GM21515 (cell line): ENCODE data around the gene PPME1.
"Not testable (repeated sequence)": the region's sequence is repeated elsewhere in the genome, so short reads cannot be mapped to it uniquely, and the experiment has no call there.

Source experiments
- ATAC-seq: cut with Tn5 transposase; IDR thresholded peaks from one replicate; pipeline ENCODE4 v1.9.1; 2021; ENCODE audit not compliant: unreplicated experiment

PPME1 gene

GRCh38 chr11:74170694-74171629 is at the start of gene PPME1, which contains the start of gene C2CD3:
PPME1 (plus strand) TSS chr11:74171289; CDS start chr11:74171422, 133 bp downstream.
C2CD3 (minus strand) TSS chr11:74171002; CDS start chr11:74170792, 210 bp downstream.
- ATAC-seq: peak; percentile 93

DNA sequence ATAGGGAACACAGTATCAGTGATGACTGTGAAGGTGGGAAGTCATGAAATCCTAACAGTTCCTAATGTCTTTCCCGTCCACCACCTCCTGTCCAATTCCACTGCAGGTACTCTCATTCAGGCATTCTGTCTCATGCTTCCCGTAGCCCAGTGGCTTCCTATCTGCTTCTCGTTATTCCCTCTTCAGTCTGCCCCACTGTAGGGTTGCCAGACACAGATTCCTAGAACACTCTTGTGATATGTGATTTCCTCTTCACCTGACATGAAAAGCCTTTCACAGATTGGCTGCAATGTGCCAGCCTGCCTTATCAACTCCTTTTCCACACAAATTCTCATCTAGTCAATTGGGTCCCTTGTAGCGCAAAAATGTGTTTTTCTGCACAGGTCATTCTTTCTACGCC is 49.3 kb upstream of the PPME1 start:
- ATAC-seq: no peak

- ATAC-seq: no peak
Observed at GRCh38 chr11:74123008-74123448, 48.1 kb upstream of the PPME1 start.

DNA sequence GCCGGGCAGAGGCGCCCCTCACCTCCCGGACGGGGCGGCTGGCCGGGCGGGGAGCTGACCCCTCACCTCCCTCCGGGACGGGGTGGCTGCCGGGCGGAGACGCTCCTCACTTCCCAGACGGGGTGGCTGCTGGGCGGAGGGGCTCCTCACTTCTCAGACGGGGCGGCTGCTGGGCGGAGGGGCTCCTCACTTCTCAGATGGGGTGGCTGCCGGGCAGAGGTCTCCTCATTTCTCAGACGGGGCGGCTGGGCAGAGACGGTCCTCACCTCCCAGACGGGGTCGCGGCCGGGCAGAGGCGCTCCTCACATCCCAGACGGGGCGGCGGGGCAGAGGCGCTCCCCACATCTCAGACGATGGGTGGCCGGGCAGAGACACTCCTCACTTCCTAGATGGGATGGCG is 42.0 kb upstream of the PPME1 start:
- not testable (repeated sequence) for ATAC-seq

DNA sequence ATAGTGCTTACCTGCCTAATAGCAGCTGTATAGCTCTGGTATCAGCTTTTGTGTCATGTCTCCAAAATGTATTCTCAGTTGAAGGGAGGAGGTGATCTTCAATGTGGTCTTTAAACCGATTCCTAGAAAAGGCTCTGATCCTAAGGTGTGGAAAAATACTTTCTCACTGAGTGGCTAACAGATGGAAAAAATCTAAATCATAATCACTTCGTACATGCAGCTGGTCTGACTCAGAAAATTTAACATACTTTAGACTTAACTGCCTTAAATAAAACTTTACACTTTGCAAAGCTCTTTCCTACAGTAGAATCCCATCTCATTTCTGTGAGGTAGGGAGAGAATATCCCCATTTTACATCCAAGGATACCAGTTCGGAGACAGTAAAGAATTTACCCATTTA is 38.3 kb upstream of the PPME1 start:
- no peak for ATAC-seq

GRCh38 chr11:74133436-74133835 is 37.7 kb upstream of the PPME1 start:
- ATAC-seq: no peak

- no peak for ATAC-seq
Observed at GRCh38 chr11:74134661-74135060, 36.4 kb upstream of the PPME1 start.

GRCh38 chr11:74135127-74135840 is 35.8 kb upstream of the PPME1 start:
- no peak for ATAC-seq

- ATAC-seq: no peak
Observed at GRCh38 chr11:74138021-74138420, 33.1 kb upstream of the PPME1 start.

DNA sequence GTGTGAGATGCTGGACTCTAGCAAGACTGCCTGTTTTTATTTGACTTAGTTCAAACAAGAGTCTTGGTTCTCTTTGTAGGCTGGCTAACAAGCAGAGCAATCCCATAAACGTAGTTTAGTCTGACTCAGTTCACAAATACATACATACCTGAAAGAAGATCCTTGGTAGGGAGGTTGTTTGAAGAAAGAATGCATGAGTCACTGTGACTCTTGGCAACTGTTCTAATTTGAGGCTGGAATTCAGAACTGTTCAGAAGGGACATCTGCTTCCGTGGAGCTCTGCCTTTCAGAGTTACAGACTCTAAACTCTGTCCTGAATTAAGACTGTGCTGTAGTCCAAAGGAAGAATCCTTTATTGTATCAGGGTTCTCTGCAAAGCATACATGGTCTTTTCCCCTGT is 32.5 kb upstream of the PPME1 start:
- no peak for ATAC-seq

DNA sequence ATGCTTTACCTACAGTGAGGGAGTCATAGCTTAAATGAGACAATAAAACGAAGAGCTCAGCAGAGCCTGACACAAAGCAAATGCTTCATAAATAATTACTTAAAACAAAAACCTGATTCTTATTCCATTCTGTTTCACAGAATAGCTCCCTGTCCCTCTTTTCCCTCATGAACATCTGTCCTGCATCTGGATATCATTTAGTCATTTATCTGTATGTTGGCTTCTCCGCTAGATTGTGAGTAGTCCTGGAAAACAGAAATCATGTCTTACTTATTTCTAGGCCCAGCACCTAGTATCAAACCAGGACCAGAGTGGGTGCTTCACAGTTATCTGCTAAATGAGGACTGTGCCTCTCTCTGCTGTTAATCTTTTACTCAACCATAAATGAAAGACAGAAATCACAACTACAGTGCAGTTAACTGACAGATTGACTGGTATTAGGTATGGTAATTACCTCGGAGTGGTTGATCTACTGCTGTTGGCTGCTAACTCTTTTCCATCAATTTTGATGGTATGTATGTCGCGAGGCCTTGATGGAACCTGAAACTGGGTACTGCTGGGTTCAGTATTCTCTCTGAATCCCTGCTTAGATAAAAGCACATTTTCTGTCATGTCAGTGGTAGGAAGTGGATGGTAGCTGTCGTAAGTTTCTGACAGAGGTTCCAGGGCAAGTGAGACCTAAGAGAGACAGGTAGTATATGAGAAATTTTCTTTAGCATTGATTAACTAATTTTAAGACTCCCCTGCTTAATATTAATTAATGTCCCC is 31.8 kb upstream of the PPME1 start:
- no peak for ATAC-seq

- not testable (repeated sequence) for ATAC-seq
Observed at GRCh38 chr11:74139919-74140431, 31.1 kb upstream of the PPME1 start.

GRCh38 chr11:74141241-74141695 is 29.8 kb upstream of the PPME1 start:
- ATAC-seq: no peak

DNA sequence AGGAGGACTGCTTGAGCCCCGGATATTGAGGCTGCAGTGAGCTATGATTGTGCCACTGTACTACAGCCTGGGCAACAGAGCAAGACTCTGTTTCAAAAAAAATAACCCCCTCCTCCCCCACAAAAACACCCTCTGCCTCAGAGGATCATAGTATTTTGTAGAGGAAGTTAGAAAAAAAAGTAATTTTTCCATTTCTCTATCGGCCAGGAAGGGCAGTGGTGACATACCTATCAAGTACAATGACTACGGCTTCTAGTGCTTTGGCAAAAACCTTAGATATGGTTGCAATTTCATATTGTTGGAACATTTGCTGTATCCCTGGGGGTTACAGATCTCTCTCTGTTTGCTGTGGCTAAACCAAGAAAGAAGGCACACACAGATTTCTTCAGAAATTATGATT is 29.2 kb upstream of the PPME1 start:
- no peak for ATAC-seq

- no peak for ATAC-seq
Observed at GRCh38 chr11:74142624-74143023, 28.5 kb upstream of the PPME1 start.

DNA sequence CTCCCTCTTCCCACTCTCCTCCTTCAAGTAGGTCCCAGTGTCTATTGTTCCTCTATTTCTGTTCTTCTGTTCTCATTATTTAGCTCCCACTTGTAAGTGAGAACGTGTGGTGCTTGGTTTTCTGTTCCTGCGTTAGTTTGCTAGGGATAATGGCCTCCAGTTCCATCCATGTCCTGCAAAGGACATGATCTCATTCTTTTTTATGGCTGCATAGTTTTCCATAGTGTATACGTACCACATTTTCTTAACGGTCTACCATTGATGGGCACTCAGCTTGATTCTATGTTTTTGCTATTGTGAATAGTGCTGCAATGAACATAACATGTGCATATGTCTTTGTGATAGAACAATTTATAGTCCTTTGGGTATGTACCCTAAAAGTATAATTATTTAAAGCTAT is 26.5 kb upstream of the PPME1 start:
- no peak for ATAC-seq

DNA sequence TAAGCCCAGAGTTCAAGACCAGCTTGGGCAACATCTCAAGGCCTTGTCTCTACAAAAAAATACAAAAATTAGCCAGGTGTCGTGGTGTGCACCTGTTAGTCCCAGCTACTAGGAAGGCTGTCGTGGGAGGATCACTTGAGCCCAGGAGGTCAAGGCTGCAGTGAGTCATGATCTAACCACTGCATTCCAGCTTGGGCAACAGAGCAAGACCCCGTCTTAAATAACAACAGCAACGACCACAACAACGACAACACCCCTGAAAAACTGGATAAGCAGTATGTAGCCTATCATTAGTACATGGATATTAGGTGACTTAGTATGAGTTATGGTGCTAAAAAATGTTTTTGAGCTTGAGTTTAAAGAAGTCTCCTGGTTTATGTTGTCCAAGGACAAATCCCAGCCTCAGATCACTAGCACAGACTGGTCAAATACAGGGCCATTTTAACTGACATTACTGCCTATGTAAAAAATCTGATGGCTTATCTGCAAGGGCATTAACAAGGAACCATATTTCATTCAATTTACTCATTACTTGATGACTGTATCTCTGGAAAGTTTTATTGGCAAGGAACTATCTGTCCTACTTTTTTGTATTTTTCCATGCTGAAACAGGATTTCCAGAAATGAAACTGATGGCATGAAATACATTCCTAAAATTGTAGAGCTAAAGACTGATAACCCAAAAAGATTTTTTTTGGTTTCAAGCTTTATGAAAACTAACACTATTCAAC is 23.7 kb upstream of the PPME1 start:
- no peak for ATAC-seq

GRCh38 chr11:74153224-74153623 is 17.9 kb upstream of the PPME1 start:
- ATAC-seq: no peak

- no peak for ATAC-seq
Observed at GRCh38 chr11:74154620-74155281, 16.3 kb upstream of the PPME1 start.

DNA sequence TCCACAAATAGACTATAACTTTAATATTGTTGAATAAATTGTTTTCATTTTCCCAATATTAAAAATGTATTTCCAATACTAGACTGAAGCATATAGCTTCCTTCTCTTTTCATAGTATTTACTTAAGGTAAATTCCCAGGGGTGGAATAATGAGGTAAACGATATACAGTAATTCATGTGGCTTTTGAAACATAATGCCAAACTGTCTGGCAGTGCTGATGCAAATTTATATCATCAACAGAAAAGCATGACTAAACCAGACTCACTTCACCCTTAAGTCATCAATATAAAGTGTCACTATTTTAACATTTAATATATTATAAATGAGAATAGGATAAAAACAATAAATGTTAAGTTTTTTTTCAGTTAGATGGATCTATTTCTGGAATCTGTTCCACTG is 13.9 kb upstream of the PPME1 start:
- ATAC-seq: no peak
